Measurements from ENCODE around the gene MIA3.

MIA3 gene

DNA sequence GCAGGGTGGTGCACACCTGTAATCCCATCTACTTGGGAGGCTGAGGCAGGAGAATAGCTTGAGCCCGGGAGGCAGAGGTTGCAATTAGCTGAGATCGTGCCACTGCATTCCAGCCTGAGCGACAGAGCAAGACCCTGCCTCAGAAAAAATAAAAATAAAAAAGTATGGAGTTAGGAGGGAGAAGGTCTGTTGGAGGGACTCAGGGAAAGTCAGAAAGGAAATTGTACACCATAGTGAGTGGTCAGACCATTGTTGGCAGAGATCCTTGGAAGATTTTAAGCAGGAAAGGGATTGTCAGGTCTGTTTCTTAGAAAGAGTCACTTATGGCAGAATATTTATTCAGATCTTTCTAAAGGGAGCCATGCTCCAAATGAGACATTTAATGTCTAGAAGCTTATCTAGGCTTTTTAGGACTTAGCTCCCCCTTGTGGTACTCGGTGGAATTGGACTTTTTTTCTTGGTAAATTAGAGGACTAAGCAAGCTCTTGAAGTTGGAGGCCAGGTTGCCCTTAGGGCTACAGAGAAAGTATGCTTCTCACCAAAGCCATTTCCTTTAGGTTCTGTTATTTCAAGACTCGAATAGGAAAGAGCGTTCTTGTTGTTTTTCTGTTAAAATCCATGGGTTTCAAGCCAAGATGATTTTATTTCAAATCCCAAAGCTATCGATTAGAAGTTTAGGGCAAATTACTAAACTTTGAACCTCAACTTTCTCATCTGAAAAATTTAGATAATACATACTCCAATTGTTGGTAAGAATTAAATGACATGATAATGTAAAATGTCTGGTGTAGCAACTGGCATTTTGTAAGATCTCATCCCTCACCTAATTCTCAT lies 16.5 kb downstream of the MIA3 start:
- TF ChIP-seq, protein P1, sequence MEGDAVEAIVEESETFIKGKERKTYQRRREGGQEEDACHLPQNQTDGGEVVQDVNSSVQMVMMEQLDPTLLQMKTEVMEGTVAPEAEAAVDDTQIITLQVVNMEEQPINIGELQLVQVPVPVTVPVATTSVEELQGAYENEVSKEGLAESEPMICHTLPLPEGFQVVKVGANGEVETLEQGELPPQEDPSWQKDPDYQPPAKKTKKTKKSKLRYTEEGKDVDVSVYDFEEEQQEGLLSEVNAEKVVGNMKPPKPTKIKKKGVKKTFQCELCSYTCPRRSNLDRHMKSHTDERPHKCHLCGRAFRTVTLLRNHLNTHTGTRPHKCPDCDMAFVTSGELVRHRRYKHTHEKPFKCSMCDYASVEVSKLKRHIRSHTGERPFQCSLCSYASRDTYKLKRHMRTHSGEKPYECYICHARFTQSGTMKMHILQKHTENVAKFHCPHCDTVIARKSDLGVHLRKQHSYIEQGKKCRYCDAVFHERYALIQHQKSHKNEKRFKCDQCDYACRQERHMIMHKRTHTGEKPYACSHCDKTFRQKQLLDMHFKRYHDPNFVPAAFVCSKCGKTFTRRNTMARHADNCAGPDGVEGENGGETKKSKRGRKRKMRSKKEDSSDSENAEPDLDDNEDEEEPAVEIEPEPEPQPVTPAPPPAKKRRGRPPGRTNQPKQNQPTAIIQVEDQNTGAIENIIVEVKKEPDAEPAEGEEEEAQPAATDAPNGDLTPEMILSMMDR (IDR thresholded peaks at IDR 0.05), result peak; percentile 93

DNA sequence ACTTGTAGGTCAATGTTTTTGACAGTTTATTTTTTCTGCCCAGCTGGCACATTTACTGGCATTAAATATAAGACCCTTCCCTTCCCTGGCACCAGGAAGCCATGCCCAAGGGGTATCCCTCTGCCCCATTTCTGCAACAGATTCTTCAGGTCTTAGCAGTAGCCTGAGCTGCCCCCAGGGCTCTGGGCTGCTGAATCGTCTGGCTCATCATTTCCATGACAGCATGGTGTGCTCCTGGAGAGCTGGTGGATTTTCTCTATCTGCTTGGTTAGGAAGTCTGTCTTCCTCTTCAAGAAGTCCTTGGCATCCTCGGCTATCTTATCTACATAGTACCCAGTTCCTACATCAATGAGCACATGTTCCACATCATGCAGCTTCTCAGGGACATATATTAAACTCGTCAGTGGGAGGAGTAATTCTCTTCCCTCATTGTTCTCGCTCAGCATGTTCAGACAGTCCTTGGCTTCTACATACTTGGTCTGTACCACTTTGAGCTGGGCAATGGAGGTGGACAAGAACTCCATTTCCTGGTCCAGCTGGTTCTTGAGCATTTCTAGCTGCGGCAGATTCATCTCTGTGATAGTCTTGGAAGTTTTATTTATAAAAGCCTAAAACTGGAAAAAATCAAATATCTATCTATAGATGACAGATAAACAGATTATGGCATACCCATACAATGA lies 23.5 kb downstream of the MIA3 start:
- TF ChIP-seq, protein P1 (IDR thresholded peaks at IDR 0.05), result no peak

DNA sequence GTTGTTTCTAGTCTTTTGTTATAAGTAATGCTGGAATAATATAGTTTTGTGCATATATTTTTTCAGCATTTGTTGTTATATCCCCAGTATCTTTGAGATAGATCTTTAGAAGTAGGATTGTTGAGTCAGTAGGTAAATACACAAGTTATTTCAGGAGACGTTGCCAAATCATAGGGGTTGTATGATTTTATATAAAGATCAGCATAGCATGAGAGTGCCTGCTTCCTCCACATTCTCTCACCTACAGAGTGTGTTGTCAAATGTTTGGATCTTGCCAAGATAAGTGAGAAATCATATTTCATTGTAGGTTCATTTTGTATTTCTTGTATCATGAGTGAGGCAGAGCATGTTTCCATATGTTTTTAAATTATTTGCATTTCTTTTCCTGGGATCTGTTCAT lies 24.6 kb downstream of the MIA3 start:
- TF ChIP-seq, protein P1 (IDR thresholded peaks at IDR 0.05), result no peak

GRCh38 chr1:222643606-222643937 lies 25.7 kb downstream of the MIA3 start:
- TF ChIP-seq, protein P1 (IDR thresholded peaks at IDR 0.05), result no peak

DNA sequence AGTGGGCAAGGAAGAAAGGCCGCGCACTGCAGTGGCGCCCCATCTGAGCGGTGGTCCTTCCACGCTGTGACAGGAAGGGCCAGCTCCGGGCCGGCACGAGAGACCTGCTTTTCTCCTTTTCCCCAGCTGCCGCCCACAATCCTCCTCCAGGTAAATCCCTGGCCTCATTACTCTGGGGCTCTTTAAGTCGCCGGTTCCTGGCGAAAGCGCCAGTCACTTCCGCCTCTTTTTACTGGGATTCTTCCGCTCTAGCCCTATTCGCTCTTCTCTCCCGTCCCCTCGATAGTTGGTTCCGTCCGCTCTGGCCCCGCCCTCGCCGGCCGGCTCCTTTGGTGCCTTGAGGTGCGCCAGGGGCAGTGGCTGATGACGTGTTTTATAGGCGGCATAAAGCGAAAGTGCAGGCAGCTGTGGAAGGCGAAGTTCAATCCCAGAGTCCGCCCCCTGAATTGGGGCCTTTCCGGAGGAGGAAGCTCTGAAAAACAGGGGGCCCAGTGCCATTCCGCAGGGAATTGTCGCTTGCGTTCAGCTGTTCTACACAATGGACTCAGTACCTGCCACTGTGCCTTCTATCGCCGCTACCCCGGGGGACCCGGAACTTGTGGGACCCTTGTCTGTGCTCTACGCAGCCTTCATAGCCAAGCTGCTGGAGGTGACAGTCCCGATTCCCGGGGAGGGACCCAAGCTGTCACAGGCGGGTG lies 26.2 kb downstream of the MIA3 start:
- TF ChIP-seq, protein P1 (IDR thresholded peaks at IDR 0.05), result no peak

GRCh38 chr1:222644636-222644980 lies 26.7 kb downstream of the MIA3 start:
- TF ChIP-seq, protein P1 (IDR thresholded peaks at IDR 0.05), result no peak

- TF ChIP-seq, protein P1 (IDR thresholded peaks at IDR 0.05), result no peak
These were observed 34.8 kb downstream of the MIA3 start for GRCh38 chr1:222652676-222653075.

Data from LNCAP (cell line).